ENCODE measurements around the gene IFITM1. TPM values are rescaled to one million over a fixed set of nuclear protein-coding genes. Genes with fewer than 3 reads are reported as not detected.

IFITM1 gene
- polyA plus RNA-seq, 1 donor (not counting 4 experiments of a cell fraction or from before 2014, with no cell fraction given) = 333 TPM

DNA sequence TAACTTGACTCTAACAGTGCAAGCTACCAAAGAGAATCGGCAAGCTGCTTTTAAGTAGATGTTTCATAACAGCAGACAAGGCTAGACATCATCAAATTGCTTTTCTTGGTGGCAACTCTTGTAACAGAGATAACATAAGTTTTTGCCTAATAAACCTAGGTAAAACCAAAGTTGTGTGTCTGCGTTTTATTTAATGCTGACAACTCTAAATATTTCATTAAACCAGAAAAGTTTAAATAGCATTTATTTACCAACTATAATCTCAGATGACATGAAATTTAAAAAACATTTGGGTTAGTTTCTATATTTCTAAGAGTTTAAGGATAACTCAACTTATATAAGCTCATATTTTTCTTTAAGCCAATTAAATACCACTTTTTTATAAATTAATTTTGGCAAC, 26.1 kb downstream of the IFITM1 start:
- no peak overlapping the region for H3K4me3 ChIP-seq (ENCODE audit: control insufficient read depth in 2 of 3, extremely low read depth in 1 of 3, insufficient read depth in 2 of 3, low read depth in 1 of 3, low read length in 3 of 3)
- DNase-seq (ENCODE audit: low read depth, low spot score) (no peak), FAIRE-seq (no peak)
- dilution Hi-C loops (cut with MboI; ENCODE audit: extremely low pct_ligation_motif_present, low sequenced_read_pairs) = no loop called here
- TF ChIP-seq, protein P1, sequence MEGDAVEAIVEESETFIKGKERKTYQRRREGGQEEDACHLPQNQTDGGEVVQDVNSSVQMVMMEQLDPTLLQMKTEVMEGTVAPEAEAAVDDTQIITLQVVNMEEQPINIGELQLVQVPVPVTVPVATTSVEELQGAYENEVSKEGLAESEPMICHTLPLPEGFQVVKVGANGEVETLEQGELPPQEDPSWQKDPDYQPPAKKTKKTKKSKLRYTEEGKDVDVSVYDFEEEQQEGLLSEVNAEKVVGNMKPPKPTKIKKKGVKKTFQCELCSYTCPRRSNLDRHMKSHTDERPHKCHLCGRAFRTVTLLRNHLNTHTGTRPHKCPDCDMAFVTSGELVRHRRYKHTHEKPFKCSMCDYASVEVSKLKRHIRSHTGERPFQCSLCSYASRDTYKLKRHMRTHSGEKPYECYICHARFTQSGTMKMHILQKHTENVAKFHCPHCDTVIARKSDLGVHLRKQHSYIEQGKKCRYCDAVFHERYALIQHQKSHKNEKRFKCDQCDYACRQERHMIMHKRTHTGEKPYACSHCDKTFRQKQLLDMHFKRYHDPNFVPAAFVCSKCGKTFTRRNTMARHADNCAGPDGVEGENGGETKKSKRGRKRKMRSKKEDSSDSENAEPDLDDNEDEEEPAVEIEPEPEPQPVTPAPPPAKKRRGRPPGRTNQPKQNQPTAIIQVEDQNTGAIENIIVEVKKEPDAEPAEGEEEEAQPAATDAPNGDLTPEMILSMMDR (optimal IDR thresholded peaks at IDR 0.05 in 1 of 3, IDR thresholded peaks at IDR 0.05 in 1 of 3, conservative IDR thresholded peaks at IDR 0.05 in 1 of 3; ENCODE audit: extremely low read depth in 1 of 3, insufficient read depth in 2 of 3, low read length in 3 of 3) = no peak
- TF ChIP-seq EZH2 (IDR thresholded peaks at IDR 0.05; ENCODE audit: low read length) = no peak
- H3K9me3 ChIP-seq (ENCODE audit: control insufficient read depth, low read depth, low read length) = no peaks in the 10 kb centered on the region
- no peaks in the 10 kb centered on the region for H4K20me1 ChIP-seq (ENCODE audit: control insufficient read depth, extremely low read depth, insufficient read depth, low read length)
- no peak overlapping the region for H3K27ac ChIP-seq (ENCODE audit: control insufficient read depth, insufficient read depth, low read length)
- no peaks in the 10 kb centered on the region for H3K36me3 ChIP-seq (ENCODE audit: control insufficient read depth in 2 of 2, extremely low read depth in 1 of 2, insufficient read depth in 2 of 2, low read length in 2 of 2)
- no peak overlapping the region for H3K4me2 ChIP-seq (ENCODE audit: control insufficient read depth, extremely low read depth, insufficient read depth, low read depth, low read length)
- H3K79me2 ChIP-seq (ENCODE audit: control insufficient read depth, insufficient read depth, low read length) = no peaks in the 10 kb centered on the region
- no peaks in the 10 kb centered on the region for H3K4me1 ChIP-seq (ENCODE audit: control insufficient read depth, extremely low read depth, insufficient read depth, low read length)
- H2AFZ ChIP-seq (ENCODE audit: control insufficient read depth, low read length) = no peak overlapping the region
- H3K9ac ChIP-seq (ENCODE audit: control insufficient read depth, extremely low read depth, insufficient read depth, low read length) = no peak overlapping the region
- H3K27me3 ChIP-seq (ENCODE audit: control insufficient read depth, extremely low read depth, insufficient read depth, low read length) = no peaks in the 10 kb centered on the region
- no peaks in the 10 kb centered on the region for H3K9me1 ChIP-seq (ENCODE audit: control insufficient read depth, extremely low read depth, insufficient read depth, low read length)

DNA sequence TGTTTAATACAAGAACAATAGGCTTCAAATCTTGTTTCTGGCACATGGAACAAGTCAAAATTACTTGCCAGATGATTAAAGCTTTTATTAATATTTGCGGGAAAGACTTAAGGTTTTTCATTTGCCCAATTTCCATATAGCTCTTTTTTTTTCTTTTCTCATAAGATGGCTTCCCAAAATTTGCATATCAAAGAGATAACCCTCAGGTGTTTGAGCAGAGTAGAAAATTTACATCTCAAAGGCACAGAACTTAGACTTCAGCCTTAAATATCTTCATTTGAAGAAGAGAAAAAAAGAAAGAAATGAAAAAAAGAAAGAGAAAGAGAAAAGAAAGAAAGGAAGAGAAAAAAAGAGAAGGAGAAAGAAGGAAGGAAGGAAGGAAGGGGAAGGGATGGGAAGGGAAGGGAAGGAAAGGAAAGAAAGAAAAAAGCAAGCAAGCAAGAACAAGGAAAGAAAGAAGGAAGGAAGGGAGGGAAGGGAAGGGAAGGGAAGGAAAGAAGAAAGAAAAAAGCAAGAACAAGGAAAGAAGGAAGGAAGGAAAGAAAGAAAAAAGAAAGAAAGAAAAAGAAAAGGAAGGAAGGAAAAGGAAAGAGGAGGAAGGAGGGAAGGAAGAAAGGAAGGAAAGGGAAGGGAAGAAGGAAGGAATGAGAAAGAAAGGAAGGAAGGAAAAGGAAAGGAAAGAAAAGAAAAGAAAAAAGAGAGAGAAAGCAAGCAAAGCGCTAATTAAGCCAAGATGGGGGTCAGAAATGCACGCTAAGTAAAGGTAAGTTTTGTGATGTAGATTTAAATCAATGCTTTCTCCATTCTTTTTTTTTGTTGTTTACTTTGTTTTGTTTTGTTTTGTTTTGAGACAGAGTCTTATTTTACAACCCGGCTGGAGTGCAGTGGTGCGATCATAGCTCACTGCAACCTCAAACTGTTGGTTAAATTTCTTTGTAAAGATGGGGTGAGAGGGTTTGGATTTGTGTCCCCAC, 27.0 kb downstream of the IFITM1 start:
- Histone ChIP-seq H2AFZ (ENCODE audit: control insufficient read depth, low read length) (no peak overlapping the region), H3K9me3 (ENCODE audit: control insufficient read depth, low read depth, low read length) (no peaks in the 10 kb centered on the region), H3K4me2 (ENCODE audit: control insufficient read depth, extremely low read depth, insufficient read depth, low read depth, low read length) (no peak overlapping the region), H3K9ac (ENCODE audit: control insufficient read depth, extremely low read depth, insufficient read depth, low read length) (no peak overlapping the region), H3K4me1 (ENCODE audit: control insufficient read depth, extremely low read depth, insufficient read depth, low read length) (no peaks in the 10 kb centered on the region), H3K9me1 (ENCODE audit: control insufficient read depth, extremely low read depth, insufficient read depth, low read length) (no peaks in the 10 kb centered on the region), H3K36me3 (ENCODE audit: control insufficient read depth in 2 of 2, extremely low read depth in 1 of 2, insufficient read depth in 2 of 2, low read length in 2 of 2) (no peaks in the 10 kb centered on the region), H3K27me3 (ENCODE audit: control insufficient read depth, extremely low read depth, insufficient read depth, low read length) (no peaks in the 10 kb centered on the region), H3K4me3 (ENCODE audit: control insufficient read depth in 2 of 3, extremely low read depth in 1 of 3, insufficient read depth in 2 of 3, low read depth in 1 of 3, low read length in 3 of 3) (no peak overlapping the region), H4K20me1 (ENCODE audit: control insufficient read depth, extremely low read depth, insufficient read depth, low read length) (no peaks in the 10 kb centered on the region), H3K79me2 (ENCODE audit: control insufficient read depth, insufficient read depth, low read length) (no peaks in the 10 kb centered on the region), H3K27ac (ENCODE audit: control insufficient read depth, insufficient read depth, low read length) (no peak overlapping the region)
- DNase-seq (ENCODE audit: low read depth, low spot score) (no peak), FAIRE-seq (no peak)
- TF ChIP-seq, protein P1 (optimal IDR thresholded peaks at IDR 0.05 in 1 of 3, IDR thresholded peaks at IDR 0.05 in 1 of 3, conservative IDR thresholded peaks at IDR 0.05 in 1 of 3; ENCODE audit: extremely low read depth in 1 of 3, insufficient read depth in 2 of 3, low read length in 3 of 3) = no peak
- no peak for TF ChIP-seq EZH2 (IDR thresholded peaks at IDR 0.05; ENCODE audit: low read length)
- dilution Hi-C loops (cut with MboI; ENCODE audit: extremely low pct_ligation_motif_present, low sequenced_read_pairs) = no loop called here

All from keratinocyte (primary cell).